HUDEP-2 (cell line): ENCODE results near the gene ID2.

Experiments used
- DNase-seq, 76 experiments: peaks; one replicate each; lab custom pipeline; 2025; ENCODE audit not compliant: unreplicated experiment in 76 of 76; lab: John Stamatoyannopoulos, UW

The ID2 gene

GRCh38 chr2:8682719-8683667 is 1.1 kb downstream of the ID2 start:
- DNase-seq: peak in 49 of 76 experiments; percentile 6 to 59 (median 28)

- peak in 71 of 76 experiments; percentile 33 to 86 (median 64) for DNase-seq
Measured at GRCh38 chr2:8684540-8684877, 2.7 kb downstream of the ID2 start.

GRCh38 chr2:8684878-8685696 is 3.2 kb downstream of the ID2 start:
- peak in 72 of 76 experiments; percentile 28 to 86 (median 71) for DNase-seq

- DNase-seq: peak in 63 of 76 experiments; percentile 20 to 82 (median 58)
Measured at GRCh38 chr2:8685697-8686358, 4.0 kb downstream of the ID2 start.

- no peak for DNase-seq
Measured at GRCh38 chr2:8691859-8692437, 10.1 kb downstream of the ID2 start.

GRCh38 chr2:8692783-8693156 is 10.9 kb downstream of the ID2 start:
- no peak for DNase-seq

- DNase-seq: peak in 35 of 76 experiments; percentile 1 to 47 (median 20)
Measured at GRCh38 chr2:8693157-8693821, 11.4 kb downstream of the ID2 start.

- no peak for DNase-seq
Measured at GRCh38 chr2:8694737-8695136, 12.9 kb downstream of the ID2 start.

- DNase-seq: no peak
Measured at GRCh38 chr2:8697190-8697589, 15.3 kb downstream of the ID2 start.

- no peak for DNase-seq
Measured at GRCh38 chr2:8699839-8700238, 18.0 kb downstream of the ID2 start.

- DNase-seq: no peak
Measured at GRCh38 chr2:8701681-8702379, 20.0 kb downstream of the ID2 start.

GRCh38 chr2:8704906-8705305 is 23.1 kb downstream of the ID2 start:
- no peak for DNase-seq

- no peak for DNase-seq
Measured at GRCh38 chr2:8709611-8710010, 27.8 kb downstream of the ID2 start.

GRCh38 chr2:8710951-8711350 is 29.1 kb downstream of the ID2 start:
- no peak for DNase-seq

- no peak for DNase-seq
Measured at GRCh38 chr2:8714283-8714682, 32.4 kb downstream of the ID2 start.

GRCh38 chr2:8714971-8715370 is 33.1 kb downstream of the ID2 start:
- DNase-seq: no peak

GRCh38 chr2:8719528-8719927 is 37.7 kb downstream of the ID2 start:
- peak in 1 of 76 experiments; percentile 6 for DNase-seq

GRCh38 chr2:8720741-8721140 is 38.9 kb downstream of the ID2 start:
- no peak for DNase-seq

- no peak for DNase-seq
Measured at GRCh38 chr2:8721410-8721809, 39.6 kb downstream of the ID2 start.

- DNase-seq: no peak
Measured at GRCh38 chr2:8722986-8723385, 41.1 kb downstream of the ID2 start.
